B cell (primary cell): ENCODE results near the gene TSPAN9. TPM values are rescaled to one million over a fixed set of nuclear protein-coding genes. Genes with fewer than 3 reads are reported as not detected.

ENCODE experiments used
- ATAC-seq: fragments of 200-7000 bp; cut with Tn5 transposase; one replicate; pipeline ENCODE4 v1.10.0; 2021; ENCODE audit warnings: low read depth, mild to moderate bottlenecking, moderate number of reproducible peaks, moderate library complexity
- CTCF ChIA-PET: fragments of 350-600 bp; sonication (Branson Sonifier 250); formaldehyde crosslinking; loops from one replicate; lab custom pipeline; 2021; ENCODE audit warnings: antibody characterized with exemption, inconsistent platforms; lab: Charles Lee
- POLR2A ChIA-PET: fragments of 350-600 bp; sonication (Branson Sonifier 250); formaldehyde crosslinking; loops from one replicate; lab custom pipeline; 2021; ENCODE audit warnings: antibody characterized with exemption; lab: Charles Lee
- DNase-seq: peaks from one replicate; pipeline ENCODE4 v3.0.0; 2013
- H2AFZ ChIP-seq: 2 replicates; pipeline ENCODE4 v1.6.1; 2012; ENCODE audit warnings: mild to moderate bottlenecking, low read depth, low read length; ENCODE audit not compliant: insufficient read depth, poor library complexity, severe bottlenecking
- H3K27ac ChIP-seq, 2 donors: 1 replicate in 1 of 2; 2 replicates in 1 of 2; pipeline ENCODE4 v1.5.1; 2012 to 2013; ENCODE audit warnings: low read length in 2 of 2, mild to moderate bottlenecking in 2 of 2, moderate library complexity in 1 of 2
- H3K27me3 ChIP-seq, 4 experiments: fragments of 200-600 bp in 1 of 4; sonication (generic) in 1 of 4; replicated peaks in 1 of 4; 1 replicate in 2 of 4; 2 replicates in 2 of 4; pipeline versions ENCODE4 v1.6.1 to v1.7.0; 2013 to 2016; ENCODE audit warnings: low read length in 3 of 4, mild to moderate bottlenecking in 2 of 4, mixed read lengths in 1 of 4, moderate library complexity in 1 of 4; ENCODE audit not compliant: insufficient read depth in 4 of 4, control insufficient read depth in 3 of 4; ENCODE audit errors: control extremely low read depth in 1 of 4
- H3K36me3 ChIP-seq, 2 experiments: replicated peaks in 1 of 2; 1 replicate in 1 of 2; 2 replicates in 1 of 2; pipeline versions ENCODE4 v1.6.1 to v1.7.1; 2013; ENCODE audit warnings: low read length in 1 of 2; ENCODE audit not compliant: insufficient read depth in 2 of 2, control insufficient read depth in 1 of 2; ENCODE audit errors: control extremely low read depth in 1 of 2, extremely low read depth in 1 of 2
- H3K4me1 ChIP-seq, 2 donors: fragments of 200-600 bp in 1 of 2; sonication (generic) in 1 of 2; 1 replicate in 1 of 2; 2 replicates in 1 of 2; pipeline versions ENCODE4 v1.5.1 to v1.6.1; 2013 to 2017; ENCODE audit warnings: low read length in 2 of 2; ENCODE audit not compliant: control insufficient read depth in 2 of 2, insufficient read depth in 2 of 2
- H3K4me2 ChIP-seq: replicated peaks from 2 replicates; pipeline ENCODE3; 2012; ENCODE audit warnings: mild to moderate bottlenecking, low read depth, low read length; ENCODE audit not compliant: poor library complexity, severe bottlenecking
- H3K4me3 ChIP-seq, 5 experiments: fragments of 200-600 bp in 1 of 5; sonication (generic) in 1 of 5; 1 replicate in 3 of 5; 2 replicates in 2 of 5; pipeline versions ENCODE4 v1.5.1 to v1.7.0; 2011 to 2016; ENCODE audit warnings: low read length in 4 of 5, mild to moderate bottlenecking in 4 of 5, low read depth in 2 of 5, control low read depth in 1 of 5, moderate library complexity in 1 of 5; ENCODE audit not compliant: insufficient read depth in 1 of 5; ENCODE audit errors: control extremely low read depth in 1 of 5, extremely low read depth in 1 of 5
- H3K79me2 ChIP-seq: fragments of 200-600 bp; sonication (generic); one replicate; pipeline ENCODE4 v1.6.0; 2016; ENCODE audit warnings: low read length; ENCODE audit not compliant: control insufficient read depth, insufficient read depth
- H3K9ac ChIP-seq: fragments of 200-600 bp; sonication (generic); 2 replicates; pipeline ENCODE4 v1.6.1; 2017; ENCODE audit warnings: mild to moderate bottlenecking, low read length, moderate library complexity
- H3K9me3 ChIP-seq, 3 donors: one replicate each; pipeline versions ENCODE4 v1.6.1 to v1.7.1; 2013; ENCODE audit warnings: low read length in 2 of 3; ENCODE audit not compliant: control insufficient read depth in 2 of 3, insufficient read depth in 1 of 3; ENCODE audit errors: control extremely low read depth in 1 of 3
- H4K20me1 ChIP-seq: 2 replicates; pipeline ENCODE4 v1.6.0; 2012; ENCODE audit warnings: mild to moderate bottlenecking, low read length; ENCODE audit not compliant: insufficient read depth, control insufficient read depth, poor library complexity, severe bottlenecking
- H3K27ac Mint-ChIP-seq: one replicate; pipeline ENCODE4 v1.8.0; 2021; ENCODE audit warnings: mixed read lengths
- H3K27me3 Mint-ChIP-seq: one replicate; pipeline ENCODE4 v1.8.0; 2021; ENCODE audit warnings: mixed read lengths
- H3K4me1 Mint-ChIP-seq: one replicate; pipeline ENCODE4 v1.8.0; 2021; ENCODE audit warnings: mixed read lengths
- H3K4me3 Mint-ChIP-seq: one replicate; pipeline ENCODE4 v1.8.0; 2021; ENCODE audit warnings: mixed read lengths
- H3K9me3 Mint-ChIP-seq: one replicate; pipeline ENCODE4 v1.8.0; 2022; ENCODE audit warnings: mixed read lengths; ENCODE audit not compliant: insufficient read depth
- CTCF ChIP-seq: fragments of 200-600 bp; IDR thresholded peaks from one replicate; pipeline ENCODE4 v1.8.0; 2022; ENCODE audit warnings: antibody characterized with exemption, mild to moderate bottlenecking
- EZH2 ChIP-seq: IDR thresholded peaks from 2 replicates; pipeline ENCODE4 v1.6.1; 2012; ENCODE audit warnings: borderline replicate concordance, low read depth, mild to moderate bottlenecking, moderate library complexity, low read length; ENCODE audit not compliant: insufficient read depth, poor library complexity, severe bottlenecking
- WGBS: methylation state at CpG from one replicate; pipeline ENCODE4 v1.1.5; 2013; ENCODE audit warnings: missing lambda C conversion rate; ENCODE audit not compliant: insufficient coverage; 5-methylcytosine and 5-hydroxymethylcytosine counted together
- intact Hi-C: fragments of 100-400 bp; cut with micrococcal nuclease; formaldehyde crosslinking; loops from one replicate; pipeline ENCODE4 v1.10.0; 2022
- polyA plus RNA-seq: library from polyadenylated mRNA; depleted of rRNA; stranded (reverse); fragments of >200 nt; gene quantifications from 2 replicates; pipeline ENCODE4 v1.2.3, GENCODE V29; 2012
- total RNA-seq, 2 donors: library from RNA; stranded (reverse); fragments of 120-200 nt in 1 of 2; gene quantifications; 1 replicate in 1 of 2; 2 replicates in 1 of 2; pipeline versions ENCODE4 v1.2.3 to v1.2.4, GENCODE V29; 2013 to 2022

The TSPAN9 gene
- total and polyA plus RNA-seq, 2 donors (not counting 1 experiment from before 2014, with no cell fraction given): 0.15 to 0.37 TPM

DNA sequence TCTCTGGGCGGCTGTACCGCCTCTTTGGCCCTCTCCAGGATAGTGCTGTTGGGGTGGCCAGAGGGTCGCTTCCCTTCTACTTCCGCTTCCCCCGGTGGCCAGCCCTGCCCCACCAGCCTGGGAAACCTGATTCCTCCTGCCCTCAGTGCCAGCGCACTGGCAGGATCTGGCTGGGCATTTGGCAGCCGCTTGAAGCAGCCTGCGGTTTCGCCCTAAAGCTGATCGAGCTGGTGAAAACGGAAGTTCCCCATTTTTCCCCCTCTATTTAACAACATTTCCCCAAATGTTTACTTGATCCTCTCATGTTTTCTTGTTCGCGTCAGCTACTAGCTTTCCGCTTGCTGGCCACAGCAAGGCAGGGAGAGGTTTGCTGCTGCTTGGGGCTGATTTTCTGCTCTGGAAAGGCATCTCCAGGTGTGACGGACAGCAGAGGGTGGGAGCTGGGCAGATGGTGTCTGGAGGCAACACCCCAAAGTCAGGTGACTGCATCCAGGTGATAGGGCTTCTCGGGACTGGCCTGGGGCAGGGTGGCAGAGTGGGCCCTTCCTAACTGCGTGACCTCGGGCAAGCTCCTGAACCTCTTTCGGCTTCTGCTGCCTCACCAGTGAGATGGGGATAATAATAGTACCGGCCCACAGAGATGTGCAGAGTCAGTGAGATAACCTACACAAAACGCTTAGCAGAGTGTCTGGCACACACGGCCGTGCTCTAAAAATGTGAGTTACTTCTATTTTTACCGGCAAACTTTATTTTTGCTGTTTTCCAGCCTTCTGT, 53.1 kb downstream of the TSPAN9 start:
- Histone ChIP-seq H3K4me3 (no peak overlapping the region), H3K79me2 (no peaks in the 10 kb centered on the region), H2AFZ (no peak overlapping the region), H3K4me1 (peaks cover 14 to 16% of the 10 kb centered on the region in 2 donors), H4K20me1 (no peaks in the 10 kb centered on the region), H3K36me3 (no peaks in the 10 kb centered on the region), H3K27me3 (peaks cover 0 to 34% (median 9%) of the 10 kb centered on the region in 4 experiments), H3K9me3 (peaks cover 0 to 9% (median 3%) of the 10 kb centered on the region in 3 donors), H3K4me2 (peak overlapping the region; percentile 40), H3K27ac (no peak overlapping the region), H3K9ac (no peak overlapping the region)
- ATAC-seq (no peak), DNase-seq (peak; percentile 24)
- Mint-ChIP-seq H3K27me3 (peaks cover 67% of the 10 kb centered on the region), H3K4me1 (peaks cover 14% of the 10 kb centered on the region), H3K27ac (no peak overlapping the region), H3K9me3 (peaks cover 6% of the 10 kb centered on the region), H3K4me3 (peak overlapping the region; percentile 13)
- 25% methylated on average over 21 of the region's 24 CpGs for WGBS
- TF ChIP-seq EZH2 (no peak), CTCF (no peak)
- CTCF ChIA-PET: interaction anchor here (1.2 to 1.7 kb wide), 2 partner anchors 9 to 145 kb away, joined by 4 to 6 read pairs; no protein-coding TSS in a partner anchor
- intact Hi-C loops: no loop called here
- POLR2A ChIA-PET: no interaction called here

GRCh38 chr12:3131129-3131528, 54.0 kb downstream of the TSPAN9 start:
- Histone ChIP-seq H3K27ac (no peak overlapping the region), H3K27me3 (peaks cover 0 to 32% (median 7%) of the 10 kb centered on the region in 4 experiments), H4K20me1 (no peaks in the 10 kb centered on the region), H3K4me2 (no peak overlapping the region), H3K79me2 (no peaks in the 10 kb centered on the region), H3K4me1 (peaks cover 14 to 16% of the 10 kb centered on the region in 2 donors), H2AFZ (no peak overlapping the region), H3K9ac (no peak overlapping the region), H3K36me3 (no peaks in the 10 kb centered on the region), H3K4me3 (no peak overlapping the region), H3K9me3 (peaks cover 0 to 9% (median 3%) of the 10 kb centered on the region in 3 donors)
- no peak for DNase-seq
- Mint-ChIP-seq H3K27ac (no peak overlapping the region), H3K27me3 (peaks cover 65% of the 10 kb centered on the region), H3K4me1 (peaks cover 14% of the 10 kb centered on the region), H3K9me3 (peaks cover 6% of the 10 kb centered on the region), H3K4me3 (no peak overlapping the region)
- CTCF ChIA-PET: interaction anchor here (0.7 to 1.2 kb wide), 2 partner anchors 10 to 33 kb away, joined by 3 to 4 read pairs; no protein-coding TSS in a partner anchor
- no peak for TF ChIP-seq CTCF
- no peak for TF ChIP-seq EZH2
- POLR2A ChIA-PET: no interaction called here
- WGBS: 89% methylated on average over 11 of the region's 13 CpGs
- no peak for ATAC-seq
- intact Hi-C loops: no loop called here
